ENCODE measurements around the gene MAEA.
"Not testable (repeated sequence)": the region's sequence is repeated elsewhere in the genome, so short reads cannot be mapped to it uniquely, and the experiment has no call there.

MAEA gene

DNA sequence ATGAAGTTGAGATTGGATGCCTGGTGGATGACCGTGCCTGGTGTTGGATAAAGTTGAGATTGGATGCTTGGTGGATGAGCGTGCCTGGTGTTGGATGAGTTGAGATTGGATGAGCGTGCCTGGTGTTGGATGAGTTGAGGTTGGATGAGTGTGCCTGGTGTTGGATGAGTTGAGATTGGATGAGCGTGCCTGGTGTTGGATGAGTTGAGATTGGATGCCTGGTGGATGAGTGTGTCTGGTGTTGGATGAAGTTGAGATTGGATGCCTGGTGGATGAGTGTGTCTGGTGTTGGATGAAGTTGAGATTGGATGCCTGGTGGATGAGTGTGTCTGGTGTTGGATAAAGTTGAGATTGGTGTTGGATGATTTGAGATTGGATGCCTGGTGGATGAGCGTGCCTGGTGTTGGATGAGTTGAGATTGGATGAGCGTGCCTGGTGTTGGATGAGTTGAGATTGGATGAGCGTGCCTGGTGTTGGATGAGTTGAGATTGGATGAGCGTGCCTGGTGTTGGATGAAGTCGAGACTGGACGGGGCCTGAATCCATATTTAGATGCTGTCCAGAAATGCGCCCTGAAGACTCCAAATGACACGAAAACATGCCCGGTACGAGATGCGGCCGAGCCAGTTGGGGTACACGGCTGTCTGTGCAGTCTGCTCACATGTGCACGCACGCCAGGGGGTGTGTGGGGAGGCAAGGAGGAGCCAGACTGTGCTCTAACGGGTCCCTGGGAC is 34.9 kb downstream of the MAEA start:
- DNase-seq = not testable (repeated sequence)

DNA sequence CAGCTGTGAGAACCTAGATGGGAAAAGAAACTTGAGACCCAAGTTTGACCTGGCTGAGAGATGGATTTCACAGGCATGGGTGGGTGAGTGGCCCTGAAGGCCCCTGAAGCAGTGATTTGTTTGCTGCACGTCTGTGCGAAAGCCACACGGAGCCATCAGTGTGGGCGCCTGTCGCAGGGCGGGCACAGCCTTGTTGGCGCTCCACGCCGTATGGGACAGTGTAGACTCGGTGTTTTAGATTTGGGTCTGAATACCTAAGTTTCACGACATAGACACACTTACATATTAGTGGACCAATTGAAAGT is 35.4 kb downstream of the MAEA start:
- no peak for DNase-seq

- DNase-seq = no peak
Observed at GRCh38 chr4:1325681-1326635, 36.3 kb downstream of the MAEA start.

- no peak for DNase-seq
Observed at GRCh38 chr4:1326751-1327525, 37.2 kb downstream of the MAEA start.

- no peak for DNase-seq
Observed at GRCh38 chr4:1327526-1328266, 38.0 kb downstream of the MAEA start.

DNA sequence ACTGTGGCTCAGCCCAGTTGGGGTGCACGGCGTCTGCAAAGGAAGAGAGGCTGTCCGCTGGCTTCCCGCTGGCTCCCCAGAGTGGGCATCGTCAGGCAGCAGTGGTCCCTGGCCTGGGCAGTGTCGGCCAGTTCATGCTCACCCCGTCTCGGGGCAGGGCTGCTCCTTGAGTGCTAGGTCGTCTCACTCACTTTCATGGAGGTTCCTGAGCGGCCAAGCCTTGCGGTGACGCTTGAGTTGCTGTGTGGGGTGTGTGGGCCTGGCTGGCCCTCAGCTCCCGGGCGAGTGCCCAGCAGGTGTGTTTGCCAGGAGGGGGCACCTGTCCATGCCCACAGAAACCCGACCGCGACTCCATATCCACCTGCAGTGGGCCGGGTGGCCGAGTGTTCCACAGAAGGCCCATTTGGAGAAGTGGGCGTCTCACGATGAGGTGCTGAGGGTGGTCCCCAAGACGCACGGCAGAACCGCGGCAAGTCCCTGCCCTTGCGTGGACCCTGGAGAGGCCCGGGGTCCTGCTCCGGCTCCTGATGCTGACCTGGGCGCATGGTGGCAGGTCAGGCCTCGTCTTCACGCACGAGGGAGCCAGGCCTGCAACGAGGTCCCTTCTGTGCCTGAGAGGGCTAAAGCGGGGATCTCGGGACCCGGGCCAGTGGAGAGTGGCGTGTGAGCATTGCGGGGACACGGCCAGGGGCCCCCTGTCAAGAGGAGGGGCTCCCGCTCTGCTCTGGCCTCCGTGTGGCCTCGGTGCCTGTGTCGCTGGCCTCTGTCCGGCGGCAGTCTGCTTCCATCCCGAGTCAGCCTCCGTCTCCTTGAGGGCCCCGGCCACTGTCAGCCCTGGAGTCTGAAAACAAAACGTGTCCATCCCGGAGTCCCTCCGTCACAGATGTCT is 38.8 kb downstream of the MAEA start:
- DNase-seq = no peak

DNA sequence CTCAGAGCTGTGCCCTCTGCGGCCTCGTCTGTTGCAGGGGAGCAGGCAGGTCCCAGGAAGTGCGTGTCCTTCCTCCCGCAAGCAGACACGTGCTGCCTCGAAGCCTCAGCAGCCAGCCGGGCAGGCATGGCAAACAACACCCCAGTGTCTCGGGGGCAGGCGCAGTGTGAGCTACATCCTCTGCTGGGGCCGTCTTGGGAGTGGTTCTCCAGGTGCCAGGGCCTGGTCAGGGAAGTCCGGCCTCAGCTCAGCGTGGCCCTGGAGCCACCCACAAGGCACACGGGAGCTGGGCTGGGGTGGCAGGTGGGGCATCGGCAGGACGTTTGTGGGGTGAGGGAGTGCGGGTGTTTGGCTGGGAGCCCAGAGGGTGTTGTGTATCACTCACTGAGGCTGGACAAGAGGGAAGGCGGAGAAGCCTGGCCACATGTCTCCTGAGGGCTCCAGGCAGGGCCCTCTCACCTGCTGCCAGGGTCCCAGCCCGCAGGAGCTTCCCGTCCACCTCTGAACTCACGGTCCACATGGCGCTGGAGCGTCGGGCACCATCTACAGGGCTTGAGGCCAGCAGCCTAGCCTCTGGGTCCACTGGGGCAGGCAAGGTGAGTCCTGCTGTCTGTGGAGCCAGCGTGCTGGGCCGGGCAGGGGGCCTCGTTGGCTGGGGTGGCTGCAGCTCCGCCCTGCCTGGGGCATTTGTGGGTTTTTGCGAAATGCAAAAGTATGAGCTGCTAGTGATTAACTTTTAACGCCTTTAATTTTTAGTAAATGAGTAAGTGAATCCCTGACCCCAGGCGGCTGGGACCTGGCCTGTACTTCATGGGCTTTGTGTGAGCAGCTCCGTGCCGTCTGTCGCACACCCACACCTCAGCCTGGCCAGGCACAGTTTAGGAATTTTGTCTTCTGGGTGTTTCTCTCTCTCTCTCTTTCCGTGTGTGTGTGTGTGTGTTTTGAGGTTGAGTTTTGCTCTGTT is 40.0 kb downstream of the MAEA start:
- no peak for DNase-seq

- no peak for DNase-seq
Observed at GRCh38 chr4:1330761-1331590, 41.3 kb downstream of the MAEA start.

DNA sequence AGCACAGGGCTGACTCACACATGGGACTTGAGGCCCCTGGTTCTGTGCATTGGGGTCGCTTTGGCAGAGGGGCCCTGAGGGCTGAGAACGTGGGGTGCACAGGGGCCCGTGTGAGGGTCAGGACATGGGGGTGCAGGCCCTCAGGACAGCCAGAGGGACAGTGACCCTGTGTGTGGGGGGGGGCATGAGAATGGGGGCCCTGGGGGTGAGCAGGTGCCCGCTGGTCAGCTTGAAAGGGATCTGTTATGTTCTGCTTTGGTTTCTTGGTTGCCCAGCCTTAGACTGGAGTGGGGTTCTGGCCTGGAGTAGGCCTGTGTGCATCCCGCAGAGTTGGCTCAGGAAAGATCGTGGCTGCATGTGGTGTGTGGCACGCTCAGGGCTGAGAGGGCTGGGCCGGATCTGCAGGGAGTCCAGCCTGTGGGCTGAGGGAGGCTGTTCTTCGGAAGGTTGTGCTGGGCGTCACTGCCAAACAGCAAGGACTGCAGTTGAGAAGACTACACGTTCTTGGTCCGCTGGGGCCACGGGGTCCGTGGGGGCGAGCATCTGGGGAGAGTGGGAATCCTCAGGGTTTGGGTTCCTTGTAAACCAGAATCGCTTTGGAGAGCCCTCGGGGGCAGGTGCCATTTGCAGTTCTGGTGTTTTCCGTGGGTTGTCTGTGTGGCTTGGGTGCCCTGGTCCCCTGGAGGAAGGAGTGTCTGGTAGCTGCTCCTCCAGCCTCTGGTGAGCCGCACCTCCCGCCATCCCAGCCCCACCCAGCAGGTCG is 42.1 kb downstream of the MAEA start:
- DNase-seq = no peak

- no peak for DNase-seq
Observed at GRCh38 chr4:1332686-1333085, 43.0 kb downstream of the MAEA start.

GRCh38 chr4:1333256-1333655 is 43.6 kb downstream of the MAEA start:
- no peak for DNase-seq

DNA sequence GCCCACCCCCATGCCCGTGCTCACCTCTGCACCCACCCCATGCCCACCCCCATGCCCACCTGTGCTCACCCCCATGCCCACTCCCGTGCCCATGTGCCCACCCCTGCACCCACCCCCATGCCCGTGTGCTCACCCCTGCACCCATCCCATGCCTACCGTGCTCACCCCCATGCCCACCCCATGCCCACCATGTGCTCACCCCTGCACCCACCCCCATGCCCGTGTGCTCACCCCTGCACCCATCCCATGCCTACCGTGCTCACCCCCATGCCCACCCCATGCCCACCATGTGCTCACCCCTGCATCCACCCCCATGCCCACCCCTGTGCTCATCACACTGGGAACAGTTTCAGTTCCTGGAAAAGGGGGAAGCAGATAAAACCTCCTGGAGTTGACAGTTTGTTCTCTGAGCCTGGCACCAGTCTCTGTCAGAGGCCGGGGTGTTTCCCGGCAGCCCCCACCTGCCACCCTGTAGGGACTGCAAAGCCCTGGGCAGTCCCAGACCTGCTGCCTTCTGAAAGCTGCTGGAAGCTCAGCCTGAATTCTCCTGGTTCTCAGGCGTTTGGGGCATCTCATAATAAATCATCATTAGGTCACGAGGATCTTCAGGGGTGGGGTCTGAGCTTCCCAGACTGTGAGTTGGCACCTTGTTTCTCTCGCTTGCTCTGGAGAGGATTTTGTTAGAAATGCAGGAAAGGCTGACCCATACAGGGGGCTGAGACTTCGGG is 44.3 kb downstream of the MAEA start:
- DNase-seq = not testable (repeated sequence)

- no peak for DNase-seq
Observed at GRCh38 chr4:1334579-1334895, 44.8 kb downstream of the MAEA start.

DNA sequence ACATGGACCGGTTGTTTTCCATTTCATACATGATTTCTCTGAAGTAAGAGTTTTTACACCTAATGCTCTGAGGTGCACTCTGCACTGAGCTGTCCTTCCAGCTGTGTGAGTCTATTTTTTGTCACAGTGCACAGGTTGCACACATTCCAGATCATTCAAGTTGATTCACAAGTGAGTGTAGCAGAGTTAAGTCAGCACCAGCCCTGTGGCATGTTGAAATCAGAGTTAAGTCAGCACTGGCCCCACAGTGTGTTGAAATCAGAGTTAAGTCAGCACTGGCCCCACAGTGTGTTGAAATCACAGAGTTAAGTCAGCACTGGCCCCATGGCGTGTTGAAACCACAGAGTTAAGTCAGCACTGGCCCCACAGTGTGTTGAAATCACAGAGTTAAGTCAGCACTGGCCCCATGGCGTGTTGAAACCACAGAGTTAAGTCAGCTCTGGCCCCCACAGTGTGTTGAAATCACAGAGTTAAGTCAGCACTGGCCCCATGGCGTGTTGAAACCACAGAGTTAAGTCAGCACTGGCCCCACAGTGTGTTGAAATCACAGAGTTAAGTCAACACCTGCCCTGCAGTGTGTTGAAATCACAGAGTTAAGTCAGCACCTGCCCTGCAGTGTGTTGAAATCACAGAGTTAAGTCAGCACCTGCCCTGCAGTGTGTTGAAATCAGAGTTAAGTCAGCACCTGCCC is 45.6 kb downstream of the MAEA start:
- DNase-seq = not testable (repeated sequence)

DNA sequence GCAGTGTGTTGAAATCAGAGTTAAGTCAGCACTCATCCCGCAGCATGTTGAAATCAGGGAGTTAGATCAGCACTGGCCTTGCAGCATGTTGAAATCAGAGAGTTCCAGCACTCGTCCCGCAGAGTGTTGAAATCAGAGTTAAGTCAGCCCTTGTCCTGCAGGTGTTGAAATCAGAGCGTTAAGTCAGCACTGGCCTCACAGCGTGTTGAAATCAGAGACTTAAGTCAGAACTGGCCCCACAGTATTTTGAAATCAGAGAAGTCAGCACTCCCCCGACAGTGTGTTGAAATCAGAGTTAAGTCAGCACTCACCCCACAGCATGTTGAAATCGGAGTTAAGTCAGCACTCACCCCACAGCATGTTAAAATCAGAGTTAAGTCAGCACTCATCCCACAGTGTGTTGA is 46.4 kb downstream of the MAEA start:
- no peak for DNase-seq

DNA sequence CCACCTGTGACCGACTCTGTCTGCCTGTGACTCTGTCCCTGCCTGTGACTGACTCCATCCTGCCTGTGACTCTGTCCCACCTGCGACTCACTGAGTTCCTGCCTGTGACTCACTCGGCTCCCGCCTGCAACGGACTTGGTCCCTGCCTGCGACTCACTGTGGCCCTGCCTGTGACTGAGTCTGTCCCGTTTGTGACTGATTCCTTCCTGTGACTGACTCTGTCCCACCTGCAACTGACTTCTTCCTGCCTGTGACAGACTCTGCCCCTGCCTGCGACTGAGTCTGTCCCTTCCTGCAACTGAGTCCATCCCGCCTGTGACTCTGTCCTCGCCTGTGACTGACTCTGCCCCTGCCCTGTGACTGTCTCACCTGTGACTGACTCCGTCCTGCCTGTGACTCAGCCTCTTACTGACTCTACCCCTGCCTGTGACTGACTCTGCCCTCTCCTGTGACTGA is 47.7 kb downstream of the MAEA start:
- no peak for DNase-seq

Data from right hindlimb (tissue), 1 donor.